HepG2 (cell line): ENCODE data around the gene CDH23. TPM values are rescaled to one million over a fixed set of nuclear protein-coding genes. Genes with fewer than 3 reads are reported as not detected.

Experiments
- ATAC-seq: fragments of 200-7000 bp; cut with Tn5 transposase; 3 replicates; pipeline ENCODE4 v1.9.1; 2020; ENCODE audit warnings: mild to moderate bottlenecking, moderate library complexity
- BruUV-seq: library from RNA; stranded (reverse); fragments of 400-500 nt; replicated peaks from 2 replicates; lab custom pipeline; 2021; lab: Mats Ljungman, UMichigan
- CTCF ChIA-PET: fragments of 300-600 bp; formaldehyde crosslinking; extraction: SDS; loops from one replicate; lab custom pipeline; 2021; ENCODE audit warnings: low total read pairs, inconsistent platforms, low intra/inter-chr PET ratio; lab: Yijun Ruan, JAX
- POLR2A ChIA-PET: fragments of 350-600 bp; sonication (Branson Sonifier 250); formaldehyde crosslinking; loops from one replicate; lab custom pipeline; 2020; ENCODE audit warnings: antibody characterized with exemption, inconsistent platforms; lab: Yijun Ruan, JAX
- DNase-seq: peaks from one replicate; pipeline ENCODE4 v3.0.0-alpha.2; 2015; ENCODE audit warnings: low spot score
- FAIRE-seq: peaks from 3 replicates; lab custom pipeline; 2011; peaks lifted over from hg19 to GRCh38; lab: Jason Lieb, UNC
- H2AFZ ChIP-seq: one replicate; pipeline ENCODE4 v1.6.1; 2011; ENCODE audit warnings: low read length, inconsistent platforms
- H3K27ac ChIP-seq: fragments of 300-600 bp; 3 replicates; pipeline ENCODE4 v1.8.0; 2011; ENCODE audit warnings: mixed run types, mild to moderate bottlenecking, mixed read lengths, low read length, inconsistent platforms; ENCODE audit not compliant: insufficient read depth; ENCODE audit errors: extremely low read length
- H3K27me3 ChIP-seq, 2 experiments: fragments of 200-600 bp in 1 of 2; 2 replicates in 1 of 2; 3 replicates in 1 of 2; pipeline versions ENCODE4 v1.6.0 to v1.8.0; 2011; ENCODE audit warnings: low read length in 2 of 2, mild to moderate bottlenecking in 2 of 2, moderate library complexity in 2 of 2, inconsistent platforms in 1 of 2; ENCODE audit not compliant: insufficient read depth in 2 of 2, control insufficient read depth in 1 of 2
- H3K36me3 ChIP-seq, 2 experiments: fragments of 200-600 bp in 1 of 2; replicated peaks in 1 of 2; 2 replicates in 1 of 2; 3 replicates in 1 of 2; pipeline versions ENCODE4 v1.5.1 to v1.8.0; 2011; ENCODE audit warnings: low read length in 2 of 2, inconsistent platforms in 1 of 2; ENCODE audit not compliant: insufficient read depth in 2 of 2, control insufficient read depth in 1 of 2
- H3K4me1 ChIP-seq: 2 replicates; pipeline ENCODE4 v1.5.1; 2012; ENCODE audit warnings: low read length, inconsistent platforms; ENCODE audit not compliant: insufficient read depth
- H3K4me2 ChIP-seq: 2 replicates; pipeline ENCODE4 v1.6.0; 2011; ENCODE audit warnings: low read depth, low read length, inconsistent platforms
- H3K4me3 ChIP-seq, 3 experiments: fragments of 200-600 bp in 1 of 3; sonication (generic), shearing (Covaris generic) in 1 of 3; replicated peaks in 1 of 3; 2 replicates each; pipeline ENCODE4 v1.5.1; 2011 to 2016; ENCODE audit warnings: low read length in 3 of 3, inconsistent platforms in 2 of 3, low read depth in 2 of 3, mild to moderate bottlenecking in 2 of 3, control low read depth in 1 of 3, mixed read lengths in 1 of 3; ENCODE audit not compliant: insufficient read depth in 1 of 3
- H3K79me2 ChIP-seq: one replicate; pipeline ENCODE4 v1.6.1; 2011; ENCODE audit warnings: low read length, inconsistent platforms; ENCODE audit not compliant: insufficient read depth
- H3K9ac ChIP-seq: 2 replicates; pipeline ENCODE4 v1.6.0; 2011; ENCODE audit warnings: mild to moderate bottlenecking, low read depth, low read length, inconsistent platforms; ENCODE audit not compliant: insufficient read depth
- H3K9me3 ChIP-seq: 2 replicates; pipeline ENCODE4 v1.5.1; 2012; ENCODE audit warnings: mild to moderate bottlenecking, low read length
- H4K20me1 ChIP-seq: 2 replicates; pipeline ENCODE4 v1.6.0; 2011; ENCODE audit warnings: inconsistent platforms, mild to moderate bottlenecking, low read length, moderate library complexity; ENCODE audit not compliant: insufficient read depth
- ATF7-NPFF ChIP-seq: sonication (generic); formaldehyde crosslinking; IDR thresholded peaks from 2 replicates; pipeline ENCODE4 v1.8.1; 2023; ENCODE audit warnings: mild to moderate bottlenecking, low read depth, missing genetic modification reagents, moderate library complexity
- BATF2 ChIP-seq: sonication (generic); formaldehyde crosslinking; IDR thresholded peaks from 2 replicates; pipeline ENCODE4 v1.8.0; 2022; ENCODE audit warnings: mild to moderate bottlenecking, missing genetic modification reagents, moderate library complexity
- BORCS8-MEF2B ChIP-seq: sonication (generic); formaldehyde crosslinking; IDR thresholded peaks from 2 replicates; pipeline ENCODE4 v1.8.0; 2022; ENCODE audit warnings: mild to moderate bottlenecking, missing genetic modification reagents
- ELF3 ChIP-seq: IDR thresholded peaks from 2 replicates; pipeline ENCODE4 v1.6.1; 2016; ENCODE audit warnings: missing genetic modification reagents, missing compliant biosample characterization
- FUBP1 ChIP-seq: sonication (generic); formaldehyde crosslinking; IDR thresholded peaks from 2 replicates; pipeline ENCODE4 v1.5.1; 2020; ENCODE audit warnings: missing genetic modification reagents, mild to moderate bottlenecking, borderline replicate concordance
- HINFP ChIP-seq: sonication (generic); formaldehyde crosslinking; IDR thresholded peaks from 2 replicates; pipeline ENCODE4 v1.4.0; 2020; ENCODE audit warnings: low read depth, mild to moderate bottlenecking, missing genetic modification reagents
- HOXA9 ChIP-seq: sonication (generic); formaldehyde crosslinking; IDR thresholded peaks from 2 replicates; pipeline ENCODE4 v1.8.1; 2022; ENCODE audit warnings: missing genetic modification reagents, mild to moderate bottlenecking, moderate library complexity, borderline replicate concordance
- KMT2A ChIP-seq: sonication (generic); formaldehyde crosslinking; IDR thresholded peaks from 2 replicates; pipeline ENCODE4 v1.4.0; 2020; ENCODE audit warnings: missing genetic modification reagents
- ONECUT2 ChIP-seq: sonication (generic); formaldehyde crosslinking; IDR thresholded peaks from 2 replicates; pipeline ENCODE4 v1.4.0; 2020; ENCODE audit warnings: missing genetic modification reagents
- PBX2 ChIP-seq: IDR thresholded peaks from 2 replicates; pipeline ENCODE4 v1.6.1; 2016; ENCODE audit warnings: control low read depth
- REPIN1 ChIP-seq: sonication (generic); formaldehyde crosslinking; IDR thresholded peaks from 2 replicates; pipeline ENCODE4 v1.8.0; 2022; ENCODE audit warnings: missing genetic modification reagents, low read depth, mild to moderate bottlenecking, borderline replicate concordance
- RFX1 ChIP-seq: fragments of 450-650 bp; IDR thresholded peaks from 2 replicates; pipeline ENCODE4 v1.6.1; 2017
- SCMH1 ChIP-seq: sonication (generic); formaldehyde crosslinking; IDR thresholded peaks from 2 replicates; pipeline ENCODE4 v1.9.0; 2021; ENCODE audit warnings: missing genetic modification reagents, mild to moderate bottlenecking, borderline replicate concordance
- ZNF234 ChIP-seq: sonication (generic); formaldehyde crosslinking; conservative IDR thresholded peaks from 2 replicates; pipeline ENCODE4 v1.5.1; 2020; ENCODE audit warnings: mild to moderate bottlenecking, missing genetic modification reagents
- ZNF451 ChIP-seq: sonication (generic); formaldehyde crosslinking; IDR thresholded peaks from 2 replicates; pipeline ENCODE4 v1.5.0; 2020; ENCODE audit warnings: mild to moderate bottlenecking, missing genetic modification reagents
- ZNF674 ChIP-seq: sonication (generic); formaldehyde crosslinking; IDR thresholded peaks from 2 replicates; pipeline ENCODE4 v1.5.0; 2020; ENCODE audit warnings: low read depth, mild to moderate bottlenecking, missing genetic modification reagents
- ZNF713 ChIP-seq: sonication (generic); formaldehyde crosslinking; IDR thresholded peaks from 2 replicates; pipeline ENCODE4 v1.4.0; 2020; ENCODE audit warnings: mild to moderate bottlenecking, missing genetic modification reagents
- WGBS: methylation state at CpG from one replicate; pipeline ENCODE4 v1.1.6; 2017; ENCODE audit warnings: low lambda C conversion rate; 5-methylcytosine and 5-hydroxymethylcytosine counted together
- in situ Hi-C: cut with HindIII; loops from 2 replicates; pipeline ENCODE4 v1.10.0; 2017; ENCODE audit warnings: low pct_unique_long_range_greater_than_20kb; ENCODE audit not compliant: extremely low pct_ligation_motif_present
- intact Hi-C: fragments of 100-400 bp; cut with micrococcal nuclease; formaldehyde crosslinking; loops from one replicate; pipeline ENCODE4 v1.10.0; 2022; ENCODE audit not compliant: unreplicated experiment
- polyA plus RNA-seq, 8 experiments: library from polyadenylated mRNA; depleted of rRNA in 3 of 8; stranded (reverse) in 7 of 8; unstranded in 1 of 8; fragments of >200 nt; fragmentation: Illumina TruSeq in 4 of 8; extraction: Trizol in 4 of 8; gene quantifications; 2 replicates each; pipeline versions ENCODE4 v1.2.1 to v1.2.3, GENCODE V29; 2011 to 2016; ENCODE audit warnings: low read depth in 4 of 8, missing spikeins in 1 of 8, mixed read lengths in 1 of 8; ENCODE audit not compliant: insufficient read depth in 1 of 8
- total RNA-seq, 5 experiments: library from RNA; depleted of rRNA; stranded (reverse); fragments of >200 nt; fragmentation: Illumina TruSeq; extraction: Trizol; gene quantifications; 2 replicates each; pipeline ENCODE4 v1.2.3, GENCODE V29; 2016; ENCODE audit warnings: low read depth in 1 of 5

CDH23 gene
- total and polyA plus RNA-seq, 2 of the 13 experiments (the other 11 are each of a cell fraction or from before 2014, with no cell fraction given) = 0.13 TPM; not detected in 1

- in situ Hi-C loops (no loop called here), intact Hi-C loops (no loop called here)
- Histone ChIP-seq H3K4me3 (no peak overlapping the region), H3K79me2 (no peaks in the 10 kb centered on the region), H3K27ac (no peak overlapping the region), H3K9ac (no peak overlapping the region), H4K20me1 (no peaks in the 10 kb centered on the region), H3K27me3 (peaks cover 11 to 51% of the 10 kb centered on the region in 2 experiments; a peak in 4 of 5 replicates), H3K9me3 (no peaks in the 10 kb centered on the region), H2AFZ (no peak overlapping the region), H3K4me1 (no peaks in the 10 kb centered on the region), H3K4me2 (no peak overlapping the region), H3K36me3 (no peaks in the 10 kb centered on the region)
- BruUV-seq = no TSS peak
- WGBS = 10% methylated on average over 4 of the region's 8 CpGs
- DNase-seq (no peak), ATAC-seq (no peak), FAIRE-seq (no peak)
- ChIA-PET POLR2A (no interaction called here), CTCF (no interaction called here)
- TF ChIP-seq BORCS8-MEF2B (CRISPR knock-in tag) = no peak
- no peak for TF ChIP-seq KMT2A
- TF ChIP-seq ONECUT2 = no peak
- TF ChIP-seq ATF7-NPFF = no peak
- TF ChIP-seq RFX1 = no peak
- TF ChIP-seq ZNF713 = no peak
- no peak for TF ChIP-seq ZNF234
- TF ChIP-seq HOXA9 (CRISPR knock-in tag) = no peak
- TF ChIP-seq FUBP1 (CRISPR knock-in tag) = no peak
- no peak for TF ChIP-seq ZNF674
- no peak for TF ChIP-seq PBX2 (CRISPR knock-in tag)
- no peak for TF ChIP-seq SCMH1 (CRISPR knock-in tag)
- TF ChIP-seq ZNF451 = no peak
- no peak for TF ChIP-seq BATF2 (CRISPR knock-in tag)
- TF ChIP-seq REPIN1 = no peak
- TF ChIP-seq HINFP (CRISPR knock-in tag) = no peak
- no peak for TF ChIP-seq ELF3 (CRISPR knock-in tag)
Observed at GRCh38 chr10:71715026-71715425, 318.3 kb downstream of the CDH23 start.
